GM18502 (cell line): ENCODE measurements around the gene SLC13A3.
"Not testable (repeated sequence)": the region's sequence is repeated elsewhere in the genome, so short reads cannot be mapped to it uniquely, and the experiment has no call there.

ENCODE experiments used
- ATAC-seq: cut with Tn5 transposase; IDR thresholded peaks from one replicate; pipeline ENCODE4 v1.9.1; 2021; ENCODE audit warnings: mild to moderate bottlenecking; ENCODE audit not compliant: unreplicated experiment, poor library complexity

SLC13A3 gene

GRCh38 chr20:46682063-46682821 is 31.0 kb upstream of the SLC13A3 start:
- ATAC-seq, result no peak

- ATAC-seq, result no peak
Observed at GRCh38 chr20:46681032-46681854, 30.0 kb upstream of the SLC13A3 start.

GRCh38 chr20:46680684-46681031 is 29.4 kb upstream of the SLC13A3 start:
- no peak for ATAC-seq

- ATAC-seq, result no peak
Observed at GRCh38 chr20:46678516-46678915, 27.3 kb upstream of the SLC13A3 start.

GRCh38 chr20:46677608-46678007 is 26.3 kb upstream of the SLC13A3 start:
- ATAC-seq, result no peak

GRCh38 chr20:46676649-46677316 is 25.5 kb upstream of the SLC13A3 start:
- ATAC-seq, result not testable (repeated sequence)

- ATAC-seq, result no peak
Observed at GRCh38 chr20:46674253-46675083, 23.2 kb upstream of the SLC13A3 start.

GRCh38 chr20:46673394-46674252 is 22.4 kb upstream of the SLC13A3 start:
- no peak for ATAC-seq

GRCh38 chr20:46672543-46673148 is 21.4 kb upstream of the SLC13A3 start:
- no peak for ATAC-seq

- ATAC-seq, result no peak
Observed at GRCh38 chr20:46671866-46672542, 20.7 kb upstream of the SLC13A3 start.

GRCh38 chr20:46670585-46671584 is 19.6 kb upstream of the SLC13A3 start:
- ATAC-seq, result no peak

- no peak for ATAC-seq
Observed at GRCh38 chr20:46670228-46670584, 18.9 kb upstream of the SLC13A3 start.

GRCh38 chr20:46666818-46667515 is 15.7 kb upstream of the SLC13A3 start:
- no peak for ATAC-seq

GRCh38 chr20:46666306-46666705 is 15.0 kb upstream of the SLC13A3 start:
- no peak for ATAC-seq

GRCh38 chr20:46665602-46666001 is 14.3 kb upstream of the SLC13A3 start:
- ATAC-seq, result no peak

GRCh38 chr20:46663531-46663930 is 12.3 kb upstream of the SLC13A3 start:
- no peak for ATAC-seq

- ATAC-seq, result no peak
Observed at GRCh38 chr20:46661659-46662058, 10.4 kb upstream of the SLC13A3 start.
